Activated T-helper 9 cell treated with anti-CD3 and anti-CD28 coated beads, Interleukin-2, amount 50 U/mL, for 16 hours (primary cell): ENCODE measurements around the gene DRD3.

Experiments
- DNase-seq: peaks from one replicate; pipeline ENCODE4 v3.0.0-alpha.2; 2020; ENCODE audit warnings: low read depth

The DRD3 gene

GRCh38 chr3:114120211-114120610 is 58.6 kb downstream of the DRD3 start:
- DNase-seq, result no peak

- DNase-seq, result no peak
Observed at GRCh38 chr3:114119776-114120175, 59.1 kb downstream of the DRD3 start.

- DNase-seq, result no peak
Observed at GRCh38 chr3:114115143-114115542, 63.7 kb downstream of the DRD3 start.

- DNase-seq, result no peak
Observed at GRCh38 chr3:114114719-114115118, 64.1 kb downstream of the DRD3 start.

GRCh38 chr3:114112696-114113095 is 66.2 kb downstream of the DRD3 start:
- DNase-seq, result no peak

GRCh38 chr3:114111060-114111770 is 67.6 kb downstream of the DRD3 start:
- DNase-seq, result no peak

- no peak for DNase-seq
Observed at GRCh38 chr3:114110439-114110838, 68.4 kb downstream of the DRD3 start.

GRCh38 chr3:114108137-114108536 is 70.7 kb downstream of the DRD3 start:
- no peak for DNase-seq

- DNase-seq, result no peak
Observed at GRCh38 chr3:114104414-114104813, 74.4 kb downstream of the DRD3 start.

GRCh38 chr3:114103858-114104257 is 75.0 kb downstream of the DRD3 start:
- DNase-seq, result no peak

GRCh38 chr3:114103181-114103580 is 75.7 kb downstream of the DRD3 start:
- no peak for DNase-seq

GRCh38 chr3:114101101-114101500 is 77.8 kb downstream of the DRD3 start:
- no peak for DNase-seq

GRCh38 chr3:114095796-114096195 is 83.1 kb downstream of the DRD3 start:
- no peak for DNase-seq

GRCh38 chr3:114093596-114093995 is 85.3 kb downstream of the DRD3 start:
- no peak for DNase-seq

GRCh38 chr3:114093016-114093380 is 85.9 kb downstream of the DRD3 start:
- no peak for DNase-seq

- DNase-seq, result no peak
Observed at GRCh38 chr3:114092151-114093015, 86.5 kb downstream of the DRD3 start.

GRCh38 chr3:114089675-114090074 is 89.2 kb downstream of the DRD3 start:
- DNase-seq, result no peak

GRCh38 chr3:114086356-114086755 is 92.5 kb downstream of the DRD3 start:
- no peak for DNase-seq

- no peak for DNase-seq
Observed at GRCh38 chr3:114083112-114083511, 95.7 kb downstream of the DRD3 start.

- DNase-seq, result no peak
Observed at GRCh38 chr3:114081037-114081436, 97.8 kb downstream of the DRD3 start.

GRCh38 chr3:114080201-114080600 is 98.7 kb downstream of the DRD3 start:
- no peak for DNase-seq

GRCh38 chr3:114079761-114080160 is 99.1 kb downstream of the DRD3 start:
- DNase-seq, result no peak

GRCh38 chr3:114078126-114078525 is 100.7 kb downstream of the DRD3 start:
- DNase-seq, result no peak
